ENCODE results near the gene BCR.

Gene BCR

DNA sequence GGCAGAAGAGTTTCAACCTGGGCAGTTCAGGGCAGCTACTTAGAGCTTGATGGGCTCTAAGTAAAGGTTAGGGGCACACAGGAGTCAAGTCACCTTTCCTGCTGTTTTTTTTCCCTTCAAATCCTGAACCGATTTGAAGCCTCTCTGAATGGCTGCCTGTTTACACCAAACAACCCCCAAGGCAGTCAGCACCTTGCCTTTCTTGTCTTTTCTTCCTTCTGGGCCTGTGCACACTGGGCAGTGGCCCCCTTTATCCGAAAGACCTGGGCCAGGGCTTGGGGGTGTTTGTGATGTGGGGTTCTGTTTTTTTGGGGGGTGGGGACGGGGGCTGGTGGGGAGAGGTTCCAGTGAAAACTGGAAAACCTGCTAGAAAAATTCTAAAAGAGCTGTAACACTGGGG, 42.8 kb upstream of the BCR start:
- H3K4me1 ChIP-seq: peaks cover 4% of the 10 kb centered on the region; the same call in 1 of the 2 replicates
- no peaks in the 10 kb centered on the region for H3K27me3 ChIP-seq
- H3K4me3 ChIP-seq (ENCODE audit: low read depth, low read length): no peak overlapping the region
- TF ChIP-seq, protein P1, sequence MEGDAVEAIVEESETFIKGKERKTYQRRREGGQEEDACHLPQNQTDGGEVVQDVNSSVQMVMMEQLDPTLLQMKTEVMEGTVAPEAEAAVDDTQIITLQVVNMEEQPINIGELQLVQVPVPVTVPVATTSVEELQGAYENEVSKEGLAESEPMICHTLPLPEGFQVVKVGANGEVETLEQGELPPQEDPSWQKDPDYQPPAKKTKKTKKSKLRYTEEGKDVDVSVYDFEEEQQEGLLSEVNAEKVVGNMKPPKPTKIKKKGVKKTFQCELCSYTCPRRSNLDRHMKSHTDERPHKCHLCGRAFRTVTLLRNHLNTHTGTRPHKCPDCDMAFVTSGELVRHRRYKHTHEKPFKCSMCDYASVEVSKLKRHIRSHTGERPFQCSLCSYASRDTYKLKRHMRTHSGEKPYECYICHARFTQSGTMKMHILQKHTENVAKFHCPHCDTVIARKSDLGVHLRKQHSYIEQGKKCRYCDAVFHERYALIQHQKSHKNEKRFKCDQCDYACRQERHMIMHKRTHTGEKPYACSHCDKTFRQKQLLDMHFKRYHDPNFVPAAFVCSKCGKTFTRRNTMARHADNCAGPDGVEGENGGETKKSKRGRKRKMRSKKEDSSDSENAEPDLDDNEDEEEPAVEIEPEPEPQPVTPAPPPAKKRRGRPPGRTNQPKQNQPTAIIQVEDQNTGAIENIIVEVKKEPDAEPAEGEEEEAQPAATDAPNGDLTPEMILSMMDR (IDR thresholded peaks at IDR 0.05; ENCODE audit: low read depth, low read length): no peak
- H3K36me3 ChIP-seq: no peaks in the 10 kb centered on the region
- no peaks in the 10 kb centered on the region for H3K9me3 ChIP-seq
- DNase-seq: no peak

DNA sequence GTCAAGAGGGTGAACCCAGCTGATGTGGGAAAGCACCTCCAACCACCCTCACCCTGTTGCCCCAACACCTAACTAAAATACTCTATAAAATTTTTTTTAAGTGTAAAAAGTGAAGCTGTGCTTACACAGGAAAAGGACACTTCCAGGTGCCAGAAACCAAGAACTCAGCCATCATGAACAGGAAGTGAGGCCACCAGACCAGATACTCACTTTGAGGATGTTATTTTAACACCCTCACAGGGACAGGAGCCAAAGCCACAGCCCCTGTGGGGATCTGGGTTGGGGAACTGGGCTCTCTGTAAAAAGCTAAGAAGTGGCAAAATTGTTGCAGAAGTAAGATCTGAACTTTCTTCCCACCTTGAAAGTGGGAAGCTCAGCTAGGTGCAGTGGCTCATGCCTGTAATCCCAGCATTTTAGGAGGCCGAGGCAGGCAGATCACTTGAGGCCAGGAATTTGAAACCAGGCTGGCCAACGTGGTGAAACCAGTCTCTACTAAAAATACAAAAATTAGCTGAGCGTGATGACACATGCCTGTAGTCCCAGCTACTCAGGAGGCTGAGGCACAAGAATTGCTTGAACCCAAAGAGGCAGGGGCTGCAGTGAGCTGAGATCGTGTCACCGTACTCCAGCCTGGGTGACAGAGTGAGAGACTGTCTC, 42.3 kb upstream of the BCR start:
- no peaks in the 10 kb centered on the region for H3K9me3 ChIP-seq
- peaks cover 4% of the 10 kb centered on the region; the same call in 1 of the 2 replicates for H3K4me1 ChIP-seq
- H3K27me3 ChIP-seq: no peaks in the 10 kb centered on the region
- DNase-seq: no peak
- TF ChIP-seq, protein P1 (IDR thresholded peaks at IDR 0.05; ENCODE audit: low read depth, low read length): no peak
- no peaks in the 10 kb centered on the region for H3K36me3 ChIP-seq
- H3K4me3 ChIP-seq (ENCODE audit: low read depth, low read length): no peak overlapping the region

DNA sequence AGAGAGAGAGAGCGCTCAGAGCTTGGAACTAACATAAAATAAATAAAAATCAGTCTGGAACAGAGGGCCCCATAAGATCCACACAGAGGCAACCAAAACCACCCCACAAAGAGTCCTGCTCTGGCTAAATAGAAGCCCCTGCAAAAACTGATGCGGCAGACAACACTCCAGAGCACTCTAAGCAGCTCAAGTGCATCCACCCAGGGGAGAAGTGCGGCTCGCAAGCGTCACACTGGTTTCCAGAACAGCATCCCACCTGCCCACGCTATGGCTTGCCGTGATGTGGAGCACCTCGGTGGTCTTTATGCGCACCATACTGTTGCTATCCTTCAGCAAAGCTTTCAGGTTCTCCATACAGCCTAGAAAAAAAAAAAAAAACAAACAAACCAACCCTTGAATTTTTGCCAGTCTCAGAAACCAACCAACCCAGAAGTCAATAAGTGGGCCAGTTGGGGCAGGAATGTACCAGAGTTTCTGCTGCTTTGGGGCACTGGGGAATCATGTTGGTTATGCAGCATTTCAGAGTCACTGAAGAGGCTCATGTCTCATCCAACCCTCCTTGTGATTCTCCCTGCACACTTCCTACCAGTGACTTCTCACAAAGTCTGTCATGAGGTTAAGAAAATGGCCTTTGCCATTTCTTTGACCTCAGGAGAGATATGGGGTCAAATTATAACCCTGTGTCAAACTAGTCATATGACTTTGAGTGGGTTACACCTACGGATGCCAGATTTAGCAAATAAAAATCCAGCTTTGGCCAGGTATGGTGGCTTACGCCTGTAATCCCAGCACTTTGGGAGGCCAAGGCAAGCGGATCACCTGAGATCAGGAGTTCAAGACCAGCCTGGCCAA, 41.5 kb upstream of the BCR start:
- H3K36me3 ChIP-seq: no peaks in the 10 kb centered on the region
- peaks cover 4% of the 10 kb centered on the region; the same call in 1 of the 2 replicates for H3K4me1 ChIP-seq
- H3K27me3 ChIP-seq: no peaks in the 10 kb centered on the region
- no peak overlapping the region for H3K4me3 ChIP-seq (ENCODE audit: low read depth, low read length)
- TF ChIP-seq, protein P1 (IDR thresholded peaks at IDR 0.05; ENCODE audit: low read depth, low read length): no peak
- H3K9me3 ChIP-seq: no peaks in the 10 kb centered on the region
- no peak for DNase-seq

DNA sequence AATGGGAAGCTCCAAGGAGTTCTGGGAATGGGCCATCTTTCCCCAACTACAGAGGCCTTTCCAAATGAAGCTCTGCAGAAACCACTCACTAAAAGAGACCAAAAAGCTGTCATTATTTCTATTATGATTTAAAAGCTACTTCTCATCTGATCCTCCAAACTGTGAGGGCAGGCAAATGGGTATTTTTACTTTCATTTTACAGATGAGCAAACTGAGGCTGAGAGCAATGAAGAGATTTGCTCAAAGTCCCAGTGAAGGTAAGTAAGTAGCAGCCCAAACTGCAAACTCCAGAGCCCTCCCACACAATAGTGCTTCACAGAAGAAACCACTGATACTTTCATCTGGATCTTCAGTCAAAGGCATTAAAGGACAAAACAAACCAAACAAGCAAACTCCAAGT, 39.9 kb upstream of the BCR start:
- Histone ChIP-seq H3K4me1 (peaks cover 4% of the 10 kb centered on the region; the same call in 1 of the 2 replicates), H3K27me3 (no peaks in the 10 kb centered on the region), H3K36me3 (no peaks in the 10 kb centered on the region), H3K4me3 (ENCODE audit: low read depth, low read length) (no peak overlapping the region), H3K9me3 (no peaks in the 10 kb centered on the region)
- no peak for DNase-seq
- TF ChIP-seq, protein P1 (IDR thresholded peaks at IDR 0.05; ENCODE audit: low read depth, low read length): no peak

DNA sequence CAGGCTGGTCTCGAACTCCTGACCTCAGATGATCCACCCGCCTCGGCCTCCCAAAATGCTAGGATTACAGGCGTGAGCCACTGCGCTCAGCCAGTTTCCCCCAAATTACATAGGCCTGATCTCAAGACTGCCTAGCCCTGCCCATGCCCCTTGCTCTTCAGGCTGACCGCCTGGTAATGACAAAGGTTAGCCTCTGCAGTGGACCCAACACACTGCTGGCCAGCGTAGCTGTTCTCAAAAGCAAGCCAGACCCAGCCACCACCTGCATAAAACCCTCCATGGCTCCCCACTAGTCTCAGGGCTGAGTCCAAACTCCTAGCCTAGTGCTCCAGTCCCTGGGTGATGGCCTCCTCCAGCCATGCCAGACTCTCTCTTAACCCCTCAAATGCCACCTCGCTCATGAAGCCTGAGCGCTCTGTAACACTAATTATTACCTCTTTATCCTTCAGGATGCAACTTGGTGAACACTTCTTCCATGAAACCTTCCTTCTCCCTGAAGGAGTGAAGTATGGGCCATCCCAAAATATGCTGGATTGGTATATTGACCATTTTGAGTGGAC, 37.7 kb upstream of the BCR start:
- Histone ChIP-seq H3K4me3 (ENCODE audit: low read depth, low read length) (no peak overlapping the region), H3K27me3 (no peaks in the 10 kb centered on the region), H3K9me3 (no peaks in the 10 kb centered on the region), H3K36me3 (no peaks in the 10 kb centered on the region), H3K4me1 (peaks cover 4% of the 10 kb centered on the region)
- TF ChIP-seq, protein P1 (IDR thresholded peaks at IDR 0.05; ENCODE audit: low read depth, low read length): no peak
- no peak for DNase-seq

Data from BE2C (cell line).